Heart right ventricle (tissue), 16 donors: Measurements from ENCODE around the gene STYK1. TPM values are rescaled to one million over a fixed set of nuclear protein-coding genes. Genes with fewer than 3 reads are reported as not detected.

ENCODE experiments used
- ATAC-seq, 8 donors: fragments of 200-7000 bp; cut with Tn5 transposase; one replicate each; pipeline ENCODE4 v1.9.1; 2020; ENCODE audit warnings: mild to moderate bottlenecking in 8 of 8, moderate library complexity in 8 of 8, moderate number of reproducible peaks in 1 of 8
- DNase-seq, 2 donors: peaks; one replicate each; pipeline ENCODE4 v3.0.0-alpha.2; 2020
- H3K27ac ChIP-seq, 10 donors: fragments of 200-600 bp; sonication (generic) in 2 of 10; one replicate each; pipeline versions ENCODE4 v1.5.0 to v1.8.0; 2020 to 2022; ENCODE audit warnings: mild to moderate bottlenecking in 3 of 10
- H3K27me3 ChIP-seq, 7 donors: fragments of 200-600 bp; one replicate each; pipeline ENCODE4 v1.8.0; 2021 to 2022; ENCODE audit warnings: mild to moderate bottlenecking in 2 of 7
- H3K36me3 ChIP-seq, 9 donors: fragments of 200-600 bp; sonication (generic) in 1 of 9; one replicate each; pipeline versions ENCODE4 v1.5.0 to v1.8.0; 2020 to 2022; ENCODE audit warnings: mild to moderate bottlenecking in 2 of 9
- H3K4me1 ChIP-seq, 9 donors: fragments of 200-600 bp; sonication (generic) in 1 of 9; one replicate each; pipeline versions ENCODE4 v1.5.0 to v1.8.0; 2020 to 2022; ENCODE audit warnings: mild to moderate bottlenecking in 4 of 9
- H3K4me3 ChIP-seq, 10 donors: fragments of 200-600 bp; sonication (generic) in 2 of 10; one replicate each; pipeline versions ENCODE4 v1.5.0 to v1.8.0; 2020 to 2022; ENCODE audit warnings: mild to moderate bottlenecking in 7 of 10, moderate library complexity in 2 of 10
- H3K9me3 ChIP-seq, 11 donors: fragments of 200-600 bp in 10 of 11; sonication (generic) in 2 of 11; one replicate each; pipeline versions ENCODE4 v1.5.0 to v1.8.0; 2013 to 2022; ENCODE audit warnings: mild to moderate bottlenecking in 2 of 11, control low read depth in 1 of 11, moderate library complexity in 1 of 11
- WGBS, 2 donors: extraction: QIAGEN DNeasy Blood & Tissue Kit; methylation state at CpG; one replicate each; pipeline ENCODE4 v1.1.7; 2013; ENCODE audit warnings: inconsistent platforms in 1 of 2; 5-methylcytosine and 5-hydroxymethylcytosine counted together
- intact Hi-C, 10 donors: fragments of 100-400 bp; cut with DNase I; formaldehyde crosslinking; loops; one replicate each; pipeline versions ENCODE4 v1.11.1 to v1.14.2; 2022
- polyA plus RNA-seq, 2 donors: library from polyadenylated mRNA; stranded (reverse); fragments of 200-250 nt; gene quantifications; one replicate each; pipeline ENCODE4 v1.2.3, GENCODE V29; 2013
- total RNA-seq, 10 donors: library from RNA; stranded (reverse); fragmentation: NEBNext Ultra II Directional in 3 of 10; extraction: Animal tissue kit (Norgen Biotek cat#: 25700) in 3 of 10; gene quantifications; one replicate each; pipeline versions ENCODE4 v1.2.1 to v1.2.4, GENCODE V29; 2021 to 2023
- TF ChIP-seq, protein P1 (sequence below), 9 donors: fragments of 200-600 bp; sonication (generic) in 2 of 9; IDR thresholded peaks; one replicate each; pipeline versions ENCODE4 v1.5.0 to v1.8.0; 2021 to 2022; ENCODE audit warnings: antibody characterized with exemption in 9 of 9, mild to moderate bottlenecking in 5 of 9, moderate library complexity in 1 of 9
- donor health status: Arrhythmogenic right ventricular cardiomyopathy.
- donor health status: ischemic (EF 13 %, LVEDD 7.1; RV severe dilation, severe dysfunction).
- donor health status: healthy with polysubstance abuse.
- donor health status: DM: no; HTN: yes; CAD: no.
- donor health status: DM: no; HTN: no; CAD: no.
- donor health status: ischemic (EF 25% LVEDD 6.9; RV normal size, moderate dysfunction).
- donor health status: ischemic (EF 25% LVEDD 5.7; RV mildly dilated, moderate dysfunction).
- donor health status: healthy.
- donor health status: DM: yes; HTN: yes; CAD: no.
- donor health status: Ischemic cardiomyopathy.
- donor health status: ischemic (EF 35%, LVEDD 5.7; RV mildly dilated, moderate dysfunction).
- donor health status: nonischemic (EF 11% LVEDD 7.7; RV severe dilation, severe dysfunction).
- donor health status: DM: yes; HTN: yes; CAD: no.
- donor health status: PGD.
- donor health status: ischemic (EF 29% LVEDD 5.4; RV normal size, mild dysfunction).
- donor health status: nonischemic (EF 23%, LVEDD 6.1; RV moderate dilation, normal function).

Gene STYK1
- total and polyA plus RNA-seq, 12 donors = 0.01 to 1.2 (median 0.15) TPM; not detected in 8

GRCh38 chr12:10634427-10634826 is 39.4 kb downstream of the STYK1 start:
- TF ChIP-seq, protein P1, sequence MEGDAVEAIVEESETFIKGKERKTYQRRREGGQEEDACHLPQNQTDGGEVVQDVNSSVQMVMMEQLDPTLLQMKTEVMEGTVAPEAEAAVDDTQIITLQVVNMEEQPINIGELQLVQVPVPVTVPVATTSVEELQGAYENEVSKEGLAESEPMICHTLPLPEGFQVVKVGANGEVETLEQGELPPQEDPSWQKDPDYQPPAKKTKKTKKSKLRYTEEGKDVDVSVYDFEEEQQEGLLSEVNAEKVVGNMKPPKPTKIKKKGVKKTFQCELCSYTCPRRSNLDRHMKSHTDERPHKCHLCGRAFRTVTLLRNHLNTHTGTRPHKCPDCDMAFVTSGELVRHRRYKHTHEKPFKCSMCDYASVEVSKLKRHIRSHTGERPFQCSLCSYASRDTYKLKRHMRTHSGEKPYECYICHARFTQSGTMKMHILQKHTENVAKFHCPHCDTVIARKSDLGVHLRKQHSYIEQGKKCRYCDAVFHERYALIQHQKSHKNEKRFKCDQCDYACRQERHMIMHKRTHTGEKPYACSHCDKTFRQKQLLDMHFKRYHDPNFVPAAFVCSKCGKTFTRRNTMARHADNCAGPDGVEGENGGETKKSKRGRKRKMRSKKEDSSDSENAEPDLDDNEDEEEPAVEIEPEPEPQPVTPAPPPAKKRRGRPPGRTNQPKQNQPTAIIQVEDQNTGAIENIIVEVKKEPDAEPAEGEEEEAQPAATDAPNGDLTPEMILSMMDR (IDR thresholded peaks at IDR 0.05) = no peak
- intact Hi-C loops = no loop called here
- Histone ChIP-seq H3K27ac (no peak overlapping the region), H3K4me3 (no peak overlapping the region), H3K27me3 (peaks cover 0 to 1% (median 0%) of the 10 kb centered on the region in 7 donors), H3K9me3 (no peaks in the 10 kb centered on the region), H3K36me3 (no peaks in the 10 kb centered on the region), H3K4me1 (no peaks in the 10 kb centered on the region)
- ATAC-seq (no peak), DNase-seq (no peak)
- WGBS, 2 donors = 79 to 83% methylated on average over 5 of the region's 5 CpGs

GRCh38 chr12:10633541-10633940 is 40.3 kb downstream of the STYK1 start:
- intact Hi-C loops = no loop called here
- H3K27ac ChIP-seq = no peak overlapping the region
- 65 to 78% methylated on average over 3 of the region's 3 CpGs for WGBS, 2 donors
- TF ChIP-seq, protein P1 (IDR thresholded peaks at IDR 0.05) = no peak
- no peaks in the 10 kb centered on the region for H3K9me3 ChIP-seq
- H3K27me3 ChIP-seq = peaks cover 0 to 5% (median 0%) of the 10 kb centered on the region in 7 donors
- no peak overlapping the region for H3K4me3 ChIP-seq
- no peaks in the 10 kb centered on the region for H3K36me3 ChIP-seq
- DNase-seq (no peak), ATAC-seq (no peak)
- no peaks in the 10 kb centered on the region for H3K4me1 ChIP-seq

DNA sequence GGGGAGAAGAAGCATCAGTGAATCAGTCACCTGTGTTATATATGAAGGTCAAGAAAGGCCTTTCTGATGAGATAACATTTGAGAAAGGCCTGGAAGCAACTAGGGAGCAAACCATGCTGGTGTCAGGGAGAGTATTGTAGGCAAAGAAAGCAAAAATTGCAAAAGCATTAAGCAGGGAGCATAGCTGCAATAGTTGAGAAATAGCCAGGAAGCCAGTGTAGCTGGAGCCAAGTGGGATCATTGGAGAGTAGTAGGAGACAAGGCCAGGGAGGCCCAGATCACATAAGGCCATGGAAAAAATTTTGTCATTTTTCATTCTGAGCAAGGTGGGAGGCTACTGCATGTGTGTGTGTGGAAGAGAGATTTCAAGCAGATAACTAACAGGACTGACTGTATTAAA is 41.6 kb downstream of the STYK1 start:
- DNase-seq (no peak), ATAC-seq (no peak)
- intact Hi-C loops = no loop called here
- TF ChIP-seq, protein P1 (IDR thresholded peaks at IDR 0.05) = no peak
- no peaks in the 10 kb centered on the region for H3K9me3 ChIP-seq
- H3K27ac ChIP-seq = no peak overlapping the region
- H3K36me3 ChIP-seq = no peaks in the 10 kb centered on the region
- H3K27me3 ChIP-seq = peaks cover 0 to 5% (median 0%) of the 10 kb centered on the region in 7 donors
- H3K4me1 ChIP-seq = no peaks in the 10 kb centered on the region
- H3K4me3 ChIP-seq = no peak overlapping the region

GRCh38 chr12:10624605-10625004 is 49.2 kb downstream of the STYK1 start:
- H3K4me1 ChIP-seq = no peaks in the 10 kb centered on the region
- peaks cover 0 to 25% (median 0%) of the 10 kb centered on the region in 7 donors for H3K27me3 ChIP-seq
- H3K9me3 ChIP-seq = no peaks in the 10 kb centered on the region
- 67 to 69% methylated on average over 3 of the region's 3 CpGs for WGBS, 2 donors
- no peak overlapping the region for H3K4me3 ChIP-seq
- intact Hi-C loops = no loop called here
- TF ChIP-seq, protein P1 (IDR thresholded peaks at IDR 0.05) = no peak
- DNase-seq = no peak
- H3K27ac ChIP-seq = no peak overlapping the region
- ATAC-seq = peak in 1 of 8 donors; percentile 20
- no peaks in the 10 kb centered on the region for H3K36me3 ChIP-seq
